Liver (tissue), 3 donors: ENCODE data around the gene SOD1.

Experiments used
- CTCF ChIP-seq: fragments of 150-350 bp; IDR thresholded peaks from 2 replicates; pipeline ENCODE4 v1.5.1; 2017; ENCODE audit warnings: improper control_type of control experiment, low read depth, low read length; ENCODE audit not compliant: missing input control
- EGR1 ChIP-seq, 2 donors: IDR thresholded peaks; 2 replicates each; pipeline ENCODE4 v1.6.1; 2016 to 2018; ENCODE audit warnings: antibody characterized with exemption in 2 of 2, low read depth in 2 of 2
- MAX ChIP-seq: IDR thresholded peaks from 2 replicates; pipeline ENCODE4 v1.6.1; 2016; ENCODE audit warnings: antibody characterized with exemption
- REST ChIP-seq: IDR thresholded peaks from 2 replicates; pipeline ENCODE4 v1.6.1; 2016; ENCODE audit warnings: antibody characterized with exemption, mild to moderate bottlenecking
- RXRA ChIP-seq, 2 donors: IDR thresholded peaks; 2 replicates each; pipeline ENCODE4 v1.6.1; 2017 to 2018; ENCODE audit warnings: antibody characterized with exemption in 2 of 2, mild to moderate bottlenecking in 1 of 2
- SP1 ChIP-seq: IDR thresholded peaks from 2 replicates; pipeline ENCODE4 v1.6.1; 2018; ENCODE audit warnings: antibody characterized with exemption, mild to moderate bottlenecking
- TAF1 ChIP-seq: conservative IDR thresholded peaks from 2 replicates; pipeline ENCODE4 v1.6.1; 2016; ENCODE audit warnings: antibody characterized with exemption, mild to moderate bottlenecking
- YY1 ChIP-seq: IDR thresholded peaks from 2 replicates; pipeline ENCODE4 v1.6.1; 2016; ENCODE audit warnings: antibody characterized with exemption, mild to moderate bottlenecking
- donor health status: healthy.
- donor health status: healthy.

- TF ChIP-seq CTCF (no peak), MAX (no peak), YY1 (no peak), REST (no peak), SP1 (no peak), TAF1 (no peak), RXRA (IDR thresholded peaks at IDR 0.05) (no peak), EGR1 (IDR thresholded peaks at IDR 0.05; ENCODE audit: low read depth in 2 of 2) (no peak)
These were observed 23.1 kb downstream of the SOD1 start for GRCh38 chr21:31682620-31683019.
